Measurements from ENCODE around the gene LTBP3. TPM values are rescaled to one million over a fixed set of nuclear protein-coding genes. Genes with fewer than 3 reads are reported as not detected.
A peak's percentile ranks its signal among the peaks of the same experiment; 100 is the strongest.

The LTBP3 gene
- total and polyA plus RNA-seq, 12 donors = 42.7 to 92.5 (median 72.8) TPM

GRCh38 chr11:65489035-65489705 lies 69.0 kb downstream of the LTBP3 start:
- Histone ChIP-seq H3K36me3 (no peaks in the 10 kb centered on the region), H3K27ac (peak overlapping the region; percentile 88 to 100 (median 99)), H3K4me1 (peaks cover 71 to 92% (median 87%) of the 10 kb centered on the region in 9 donors), H3K4me3 (peak overlapping the region in 2 of 10 donors; percentile 4 to 39), H3K9me3 (no peaks in the 10 kb centered on the region), H3K27me3 (no peaks in the 10 kb centered on the region)
- intact Hi-C loops (cut with DNase I) = no loop called here
- 17 to 24% methylated on average over 10 of the region's 10 CpGs for WGBS, 2 donors
- TF ChIP-seq, protein P1, sequence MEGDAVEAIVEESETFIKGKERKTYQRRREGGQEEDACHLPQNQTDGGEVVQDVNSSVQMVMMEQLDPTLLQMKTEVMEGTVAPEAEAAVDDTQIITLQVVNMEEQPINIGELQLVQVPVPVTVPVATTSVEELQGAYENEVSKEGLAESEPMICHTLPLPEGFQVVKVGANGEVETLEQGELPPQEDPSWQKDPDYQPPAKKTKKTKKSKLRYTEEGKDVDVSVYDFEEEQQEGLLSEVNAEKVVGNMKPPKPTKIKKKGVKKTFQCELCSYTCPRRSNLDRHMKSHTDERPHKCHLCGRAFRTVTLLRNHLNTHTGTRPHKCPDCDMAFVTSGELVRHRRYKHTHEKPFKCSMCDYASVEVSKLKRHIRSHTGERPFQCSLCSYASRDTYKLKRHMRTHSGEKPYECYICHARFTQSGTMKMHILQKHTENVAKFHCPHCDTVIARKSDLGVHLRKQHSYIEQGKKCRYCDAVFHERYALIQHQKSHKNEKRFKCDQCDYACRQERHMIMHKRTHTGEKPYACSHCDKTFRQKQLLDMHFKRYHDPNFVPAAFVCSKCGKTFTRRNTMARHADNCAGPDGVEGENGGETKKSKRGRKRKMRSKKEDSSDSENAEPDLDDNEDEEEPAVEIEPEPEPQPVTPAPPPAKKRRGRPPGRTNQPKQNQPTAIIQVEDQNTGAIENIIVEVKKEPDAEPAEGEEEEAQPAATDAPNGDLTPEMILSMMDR (IDR thresholded peaks at IDR 0.05) = no peak
- DNase-seq = peak; percentile 72 to 87
- ATAC-seq = peak; percentile 1 to 49 (median 17)

Other genes with a start within 250 kb of the LTBP3 start
- gene CDC42EP2, start 243.5 kb downstream of the LTBP3 start, total RNA-seq = 10 to 100 TPM in 4 of 10 donors, 1 to 10 TPM in 6; 3.9 to 21.9 (median 9.0) TPM
- 10 to 100 TPM; 13.2 to 21.1 TPM for gene CDC42EP2, start 243.5 kb downstream of the LTBP3 start, polyA plus RNA-seq
- 10 to 100 TPM; 37.4 to 63.4 (median 50.6) TPM for gene DPF2, start 224.5 kb downstream of the LTBP3 start, total RNA-seq
- gene DPF2, start 224.5 kb downstream of the LTBP3 start, polyA plus RNA-seq = 10 to 100 TPM; 24.9 to 32.6 TPM
- gene TIGD3, start 203.6 kb downstream of the LTBP3 start, total RNA-seq = under 1 TPM in 8 of 10 donors, not detected in 2; 0.11 to 0.87 (median 0.33) TPM
- under 1 TPM; 0.19 to 0.80 TPM for gene TIGD3, start 203.6 kb downstream of the LTBP3 start, polyA plus RNA-seq
- gene SLC25A45, start 175.7 kb downstream of the LTBP3 start, total RNA-seq = 10 to 100 TPM in 1 of 10 donors, 1 to 10 TPM in 9; 4.6 to 12.2 (median 8.3) TPM
- 10 to 100 TPM in 1 of 2 donors, 1 to 10 TPM in 1; 3.1 to 10.7 TPM for gene SLC25A45, start 175.7 kb downstream of the LTBP3 start, polyA plus RNA-seq
- gene FRMD8, start 171.7 kb downstream of the LTBP3 start, total RNA-seq = 10 to 100 TPM in 6 of 10 donors, 1 to 10 TPM in 4; 6.0 to 16.9 (median 12.2) TPM
- gene FRMD8, start 171.7 kb downstream of the LTBP3 start, polyA plus RNA-seq = 10 to 100 TPM in 1 of 2 donors, 1 to 10 TPM in 1; 9.9 to 12.9 TPM
- gene NEAT1, start 135.6 kb downstream of the LTBP3 start, total RNA-seq = 100 to 1,000 TPM; 284 to 808 (median 432) TPM
- 1,000 to 10,000 TPM in 1 of 2 donors, 100 to 1,000 TPM in 1; 103 to 1,899 TPM for gene NEAT1, start 135.6 kb downstream of the LTBP3 start, polyA plus RNA-seq
- gene MALAT1, start 59.3 kb downstream of the LTBP3 start, total RNA-seq = 1,000 to 10,000 TPM; 4,742 to 8,462 (median 5,956) TPM
- gene MALAT1, start 59.3 kb downstream of the LTBP3 start, polyA plus RNA-seq = 1,000 to 10,000 TPM in 1 of 2 donors, 100 to 1,000 TPM in 1; 205 to 8,339 TPM
- 10 to 100 TPM; 47.4 to 66.9 (median 55.6) TPM for gene SCYL1, start 33.3 kb downstream of the LTBP3 start, total RNA-seq
- gene SCYL1, start 33.3 kb downstream of the LTBP3 start, polyA plus RNA-seq = 100 to 1,000 TPM in 1 of 2 donors, 10 to 100 TPM in 1; 90.0 to 130 TPM
- 10 to 100 TPM; 23.7 to 44.0 (median 26.3) TPM for gene ZNRD2, start 12.1 kb upstream of the LTBP3 start, total RNA-seq
- 10 to 100 TPM; 55.6 to 92.0 TPM for gene ZNRD2, start 12.1 kb upstream of the LTBP3 start, polyA plus RNA-seq
- gene FAM89B, start 14.2 kb upstream of the LTBP3 start, total RNA-seq = 10 to 100 TPM; 21.2 to 54.9 (median 29.2) TPM
- gene FAM89B, start 14.2 kb upstream of the LTBP3 start, polyA plus RNA-seq = 10 to 100 TPM; 42.0 to 55.7 TPM
- 100 to 1,000 TPM in 1 of 10 donors, 10 to 100 TPM in 9; 42.9 to 113 (median 53.9) TPM for gene EHBP1L1, start 17.7 kb upstream of the LTBP3 start, total RNA-seq
- gene EHBP1L1, start 17.7 kb upstream of the LTBP3 start, polyA plus RNA-seq = 10 to 100 TPM; 30.8 to 62.6 TPM
- gene KCNK7, start 37.4 kb upstream of the LTBP3 start, total RNA-seq = 1 to 10 TPM in 2 of 10 donors, under 1 TPM in 6, not detected in 2; 0.22 to 1.5 (median 0.35) TPM
- 1 to 10 TPM in 1 of 2 donors, under 1 TPM in 1; 0.48 to 1.4 TPM for gene KCNK7, start 37.4 kb upstream of the LTBP3 start, polyA plus RNA-seq
- 10 to 100 TPM; 23.1 to 45.6 (median 34.2) TPM for gene MAP3K11, start 55.9 kb upstream of the LTBP3 start, total RNA-seq
- 10 to 100 TPM; 32.5 to 69.9 TPM for gene MAP3K11, start 55.9 kb upstream of the LTBP3 start, polyA plus RNA-seq
- 10 to 100 TPM in 9 of 10 donors, 1 to 10 TPM in 1; 9.4 to 16.9 (median 11.7) TPM for gene PCNX3, start 57.4 kb upstream of the LTBP3 start, total RNA-seq
- 10 to 100 TPM in 1 of 2 donors, 1 to 10 TPM in 1; 9.7 to 11.6 TPM for gene PCNX3, start 57.4 kb upstream of the LTBP3 start, polyA plus RNA-seq
- 10 to 100 TPM; 11.8 to 39.7 (median 15.6) TPM for gene SIPA1, start 79.7 kb upstream of the LTBP3 start, total RNA-seq
- gene SIPA1, start 79.7 kb upstream of the LTBP3 start, polyA plus RNA-seq = 10 to 100 TPM; 32.6 to 85.9 TPM
- 10 to 100 TPM; 30.7 to 55.2 (median 40.0) TPM for gene RELA, start 104.6 kb upstream of the LTBP3 start, total RNA-seq
- 10 to 100 TPM; 28.9 to 38.3 TPM for gene RELA, start 104.6 kb upstream of the LTBP3 start, polyA plus RNA-seq
- gene KAT5, start 153.9 kb upstream of the LTBP3 start, total RNA-seq = 10 to 100 TPM; 40.9 to 53.6 (median 44.0) TPM
- gene KAT5, start 153.9 kb upstream of the LTBP3 start, polyA plus RNA-seq = 10 to 100 TPM; 54.9 to 62.8 TPM
- 10 to 100 TPM; 34.1 to 75.6 (median 43.5) TPM for gene RNASEH2C, start 162.4 kb upstream of the LTBP3 start, total RNA-seq
- 100 to 1,000 TPM in 1 of 2 donors, 10 to 100 TPM in 1; 60.3 to 123 TPM for gene RNASEH2C, start 162.4 kb upstream of the LTBP3 start, polyA plus RNA-seq
- gene AP5B1, start 222.6 kb upstream of the LTBP3 start, total RNA-seq = 10 to 100 TPM in 1 of 10 donors, 1 to 10 TPM in 9; 6.1 to 12.8 (median 7.4) TPM
- gene AP5B1, start 222.6 kb upstream of the LTBP3 start, polyA plus RNA-seq = 1 to 10 TPM; 5.0 to 5.1 TPM
- not detected for gene OVOL1, start 228.7 kb upstream of the LTBP3 start, total RNA-seq
- not detected for gene OVOL1, start 228.7 kb upstream of the LTBP3 start, polyA plus RNA-seq

All from heart right ventricle (tissue), 16 donors.